ENCODE measurements around the gene MMEL1. TPM values are rescaled to one million over a fixed set of nuclear protein-coding genes. Genes with fewer than 3 reads are reported as not detected.
"Not testable (repeated sequence)": the region's sequence is repeated elsewhere in the genome, so short reads cannot be mapped to it uniquely, and the experiment has no call there.

Gene MMEL1
- total and polyA plus RNA-seq, 12 donors: 0.17 to 3.9 (median 0.67) TPM; not detected in 7

DNA sequence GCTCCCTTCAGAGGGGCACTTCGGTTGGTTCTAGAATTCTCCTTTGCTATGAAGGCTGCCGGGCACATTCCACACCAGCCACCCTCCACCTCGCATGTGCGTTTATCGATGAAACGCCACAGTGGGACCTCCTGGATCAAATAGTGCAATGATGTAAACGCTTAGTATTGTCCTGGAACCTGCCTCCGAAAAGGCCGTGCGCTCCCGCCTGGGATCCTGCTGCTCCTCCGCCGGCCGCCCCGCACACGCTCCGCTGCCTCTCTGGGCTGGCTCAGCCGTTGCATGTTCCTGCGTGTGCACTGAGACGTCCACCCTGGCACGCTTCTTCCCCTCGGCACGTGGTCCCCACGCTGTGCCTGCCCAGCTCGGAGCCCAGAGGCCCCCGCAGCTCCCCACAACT is 80.6 kb downstream of the MMEL1 start:
- Histone ChIP-seq H3K4me1 (peaks cover 16 to 56% (median 47%) of the 10 kb centered on the region in 9 donors), H3K36me3 (no peaks in the 10 kb centered on the region), H3K9me3 (no peaks in the 10 kb centered on the region), H3K4me3 (peak overlapping the region in 1 of 10 donors; percentile 57), H3K27ac (peak overlapping the region in 8 of 10 donors; percentile 26 to 98 (median 82)), H3K27me3 (peaks cover 0 to 3% (median 0%) of the 10 kb centered on the region in 7 donors)
- no peak for ATAC-seq
- TF ChIP-seq, protein P1, sequence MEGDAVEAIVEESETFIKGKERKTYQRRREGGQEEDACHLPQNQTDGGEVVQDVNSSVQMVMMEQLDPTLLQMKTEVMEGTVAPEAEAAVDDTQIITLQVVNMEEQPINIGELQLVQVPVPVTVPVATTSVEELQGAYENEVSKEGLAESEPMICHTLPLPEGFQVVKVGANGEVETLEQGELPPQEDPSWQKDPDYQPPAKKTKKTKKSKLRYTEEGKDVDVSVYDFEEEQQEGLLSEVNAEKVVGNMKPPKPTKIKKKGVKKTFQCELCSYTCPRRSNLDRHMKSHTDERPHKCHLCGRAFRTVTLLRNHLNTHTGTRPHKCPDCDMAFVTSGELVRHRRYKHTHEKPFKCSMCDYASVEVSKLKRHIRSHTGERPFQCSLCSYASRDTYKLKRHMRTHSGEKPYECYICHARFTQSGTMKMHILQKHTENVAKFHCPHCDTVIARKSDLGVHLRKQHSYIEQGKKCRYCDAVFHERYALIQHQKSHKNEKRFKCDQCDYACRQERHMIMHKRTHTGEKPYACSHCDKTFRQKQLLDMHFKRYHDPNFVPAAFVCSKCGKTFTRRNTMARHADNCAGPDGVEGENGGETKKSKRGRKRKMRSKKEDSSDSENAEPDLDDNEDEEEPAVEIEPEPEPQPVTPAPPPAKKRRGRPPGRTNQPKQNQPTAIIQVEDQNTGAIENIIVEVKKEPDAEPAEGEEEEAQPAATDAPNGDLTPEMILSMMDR (IDR thresholded peaks at IDR 0.05): no peak
- intact Hi-C loops (cut with DNase I): no loop called here
- WGBS, 2 donors: 88 to 93% methylated on average over 25 of the region's 26 CpGs
- DNase-seq: no peak

DNA sequence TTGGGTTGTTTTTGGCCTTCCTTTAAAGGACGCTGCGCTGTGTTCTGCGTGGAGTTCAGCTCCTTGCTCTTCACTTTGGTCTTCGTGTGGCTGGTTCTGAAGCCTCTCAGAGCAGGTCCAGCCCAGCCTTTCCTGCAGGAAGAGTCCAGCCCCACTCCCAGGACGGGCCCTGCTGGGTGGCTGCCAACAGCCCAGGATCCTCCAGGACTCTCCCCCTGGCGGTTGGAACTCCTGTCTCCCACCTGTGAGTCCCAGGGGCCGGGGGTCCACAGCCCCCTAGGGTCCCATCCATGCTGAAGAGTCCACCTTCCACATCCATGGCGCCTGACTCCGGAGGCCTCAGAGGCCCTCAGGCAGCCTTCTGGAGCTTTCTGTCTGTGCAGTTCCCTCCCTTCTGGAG is 81.3 kb downstream of the MMEL1 start:
- TF ChIP-seq, protein P1 (IDR thresholded peaks at IDR 0.05): peak in 5 of 9 donors; percentile 29 to 53 (median 41)
- H3K27me3 ChIP-seq; H3K36me3 ChIP-seq; intact Hi-C loops (cut with DNase I); H3K9me3 ChIP-seq: not testable (repeated sequence)
- Histone ChIP-seq H3K27ac (peak overlapping the region; percentile 26 to 98 (median 81)), H3K4me1 (peaks cover 20 to 58% (median 50%) of the 10 kb centered on the region in 9 donors), H3K4me3 (peak overlapping the region in 9 of 10 donors; percentile 23 to 61 (median 48))
- peak in 2 of 8 donors; percentile 14 to 20 for ATAC-seq
- DNase-seq: peak; percentile 73 to 74
- WGBS, 2 donors: 66 to 68% methylated on average over 9 of the region's 9 CpGs

DNA sequence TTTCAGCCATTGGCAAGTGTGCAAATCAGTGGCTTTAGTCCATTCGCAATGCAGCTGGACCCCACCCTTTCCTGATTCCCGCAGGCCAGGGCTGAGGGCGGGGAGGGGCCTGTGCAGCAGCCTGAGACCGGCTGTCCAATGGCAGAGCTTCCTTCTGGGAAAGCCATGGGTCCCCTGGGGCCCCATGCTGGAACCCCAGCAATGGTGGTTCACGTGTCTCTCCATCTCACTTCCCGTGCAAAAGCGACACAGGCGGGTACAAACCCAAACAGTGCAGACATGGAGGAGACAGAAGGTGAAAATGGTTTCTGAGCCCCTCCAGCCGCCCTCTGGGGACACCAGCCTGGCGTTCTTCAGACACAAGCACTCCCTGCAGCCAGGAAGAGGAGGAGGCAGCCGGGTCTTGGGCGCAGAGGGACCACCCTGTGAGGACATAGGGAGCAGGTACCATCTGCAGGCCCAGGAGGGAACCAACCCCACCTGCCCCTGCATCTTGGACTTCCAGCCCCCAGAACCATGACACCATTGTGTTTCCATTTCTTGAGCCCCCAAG is 82.4 kb downstream of the MMEL1 start:
- H3K27me3 ChIP-seq; intact Hi-C loops (cut with DNase I); H3K36me3 ChIP-seq; H3K9me3 ChIP-seq; DNase-seq: not testable (repeated sequence)
- WGBS, 2 donors: 53 to 54% methylated on average over 10 to 11 of the region's 12 CpGs
- peak; percentile 5 to 47 (median 30) for ATAC-seq
- peak overlapping the region; percentile 57 to 99 (median 82) for H3K27ac ChIP-seq
- H3K4me1 ChIP-seq: peaks cover 30 to 63% (median 55%) of the 10 kb centered on the region in 9 donors
- H3K4me3 ChIP-seq: peak overlapping the region in 9 of 10 donors; percentile 30 to 63 (median 48)

- peak overlapping the region; percentile 93 to 100 (median 98) for H3K27ac ChIP-seq
- peak overlapping the region; percentile 21 to 74 (median 59) for H3K4me3 ChIP-seq
- WGBS, 2 donors: 60 to 68% methylated on average over 24 to 25 of the region's 28 CpGs
- H3K4me1 ChIP-seq: peaks cover 36 to 63% (median 55%) of the 10 kb centered on the region in 9 donors
- H3K27me3 ChIP-seq, H3K36me3 ChIP-seq, DNase-seq, ATAC-seq, H3K9me3 ChIP-seq: not testable (repeated sequence)
- intact Hi-C loops (cut with DNase I): loop anchor here in 8 of 10 donors (1.0 to 10.0 kb wide), 7 partner anchors 33 to 357 kb away; partner anchors contain the start of genes FAAP20 (in 4 of the 8) and PRXL2B (in 1 of the 8)
Measured at GRCh38 chr1:2549367-2550029, 83.3 kb downstream of the MMEL1 start.

DNA sequence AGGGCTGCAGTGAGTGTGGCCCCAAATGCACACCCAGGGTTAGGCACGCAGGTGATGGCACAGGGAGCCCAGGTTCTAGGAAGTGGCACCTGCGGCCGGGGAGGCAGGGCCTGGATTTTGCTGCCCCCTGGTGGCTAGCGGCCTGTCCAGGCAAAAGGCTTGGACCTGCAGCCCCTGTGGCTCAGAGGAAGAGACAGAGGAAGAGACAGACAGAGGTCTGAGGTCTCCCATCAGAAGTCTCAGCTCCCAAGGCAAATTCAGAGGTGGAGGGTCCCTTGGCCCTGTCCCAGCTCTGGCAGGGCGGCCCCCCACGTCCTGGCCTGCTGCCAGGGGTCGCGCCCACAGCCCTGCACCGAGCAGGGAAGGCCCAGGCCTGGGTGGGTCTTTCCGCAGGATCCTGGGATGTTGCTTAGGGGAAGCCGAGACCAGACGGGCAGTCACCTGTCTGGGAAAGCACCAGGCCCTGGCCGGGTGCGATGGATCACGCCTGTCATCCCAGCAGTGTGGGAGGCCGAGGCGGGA is 84.7 kb downstream of the MMEL1 start:
- H3K4me1 ChIP-seq: peaks cover 43 to 70% (median 65%) of the 10 kb centered on the region in 9 donors
- peak; percentile 30 to 62 (median 52) for ATAC-seq
- WGBS, 2 donors: 17 to 28% methylated on average over 17 of the region's 17 CpGs
- H3K9me3 ChIP-seq: no peaks in the 10 kb centered on the region
- DNase-seq: peak; percentile 82 to 84
- intact Hi-C loops (cut with DNase I): loop anchor here in 9 of 10 donors (1.0 to 10.0 kb wide), 7 partner anchors 34 to 356 kb away; partner anchors contain the start of gene FAAP20 (in 4 of the 9)
- H3K27me3 ChIP-seq: peaks cover 0 to 4% (median 0%) of the 10 kb centered on the region in 7 donors
- TF ChIP-seq, protein P1 (IDR thresholded peaks at IDR 0.05): peak; percentile 94 to 97 (median 96)
- H3K36me3 ChIP-seq: no peaks in the 10 kb centered on the region
- peak overlapping the region; percentile 1 to 74 (median 59) for H3K4me3 ChIP-seq
- H3K27ac ChIP-seq: peak overlapping the region; percentile 93 to 100 (median 98)

All from heart right ventricle (tissue), 16 donors.